GM23338 (cell line): ENCODE results near the gene SH3GL2. TPM values are rescaled to one million over a fixed set of nuclear protein-coding genes. Genes with fewer than 3 reads are reported as not detected.

Experiments
- ATAC-seq: fragments of 200-7000 bp; cut with Tn5 transposase; 3 replicates; pipeline ENCODE4 v1.9.1; 2020
- DNase-seq: peaks from one replicate; pipeline ENCODE4 v3.0.0-alpha.2; 2015; ENCODE audit warnings: low spot score
- H2AFZ ChIP-seq: fragments of 200-600 bp; sonication (generic); 2 replicates; pipeline ENCODE4 v1.8.0; 2016; ENCODE audit warnings: antibody characterized with exemption, mild to moderate bottlenecking, moderate library complexity
- H3F3A ChIP-seq: fragments of 200-600 bp; sonication (generic); replicated peaks from 2 replicates; pipeline ENCODE4 v1.8.0; 2017; ENCODE audit warnings: antibody characterized with exemption, mixed run types, low read depth
- H3K27ac ChIP-seq: fragments of 200-600 bp; sonication (generic); 2 replicates; pipeline ENCODE4 v1.6.1; 2016; ENCODE audit warnings: low read depth
- H3K27me3 ChIP-seq: fragments of 200-600 bp; sonication (generic); 2 replicates; pipeline ENCODE4 v1.8.0; 2016; ENCODE audit warnings: mild to moderate bottlenecking, mixed run types, moderate library complexity; ENCODE audit not compliant: insufficient read depth
- H3K36me3 ChIP-seq: fragments of 200-600 bp; sonication (generic); 2 replicates; pipeline ENCODE4 v1.8.0; 2016; ENCODE audit warnings: mild to moderate bottlenecking; ENCODE audit not compliant: insufficient read depth
- H3K4me1 ChIP-seq: fragments of 200-600 bp; sonication (generic); 2 replicates; pipeline ENCODE4 v1.8.0; 2016; ENCODE audit warnings: mild to moderate bottlenecking, moderate library complexity; ENCODE audit not compliant: insufficient read depth
- H3K4me2 ChIP-seq: fragments of 200-600 bp; sonication (generic); 2 replicates; pipeline ENCODE4 v1.7.1; 2017; ENCODE audit warnings: mixed run types
- H3K4me3 ChIP-seq: fragments of 200-600 bp; sonication (generic); 2 replicates; pipeline ENCODE4 v1.6.1; 2016; ENCODE audit warnings: mixed run types
- H3K79me2 ChIP-seq: fragments of 200-600 bp; sonication (generic); replicated peaks from 2 replicates; pipeline ENCODE4 v1.8.0; 2017; ENCODE audit warnings: mild to moderate bottlenecking; ENCODE audit not compliant: insufficient read depth
- H3K9me2 ChIP-seq: fragments of 200-600 bp; sonication (generic); 2 replicates; pipeline ENCODE4 v1.8.0; 2017; ENCODE audit not compliant: insufficient read depth
- H4K20me1 ChIP-seq: fragments of 200-600 bp; sonication (generic); replicated peaks from 2 replicates; pipeline ENCODE4 v1.8.0; 2017; ENCODE audit warnings: mild to moderate bottlenecking; ENCODE audit not compliant: insufficient read depth
- H3K27ac Mint-ChIP-seq: 2 replicates; pipeline ENCODE4 v1.8.0; 2020; ENCODE audit warnings: inconsistent platforms, mild to moderate bottlenecking, moderate library complexity, mixed read lengths
- H3K27me3 Mint-ChIP-seq: 3 replicates; pipeline ENCODE4 v1.8.0; 2022; ENCODE audit warnings: low read depth, mild to moderate bottlenecking, moderate library complexity, mixed read lengths, inconsistent platforms; ENCODE audit not compliant: insufficient read depth, poor library complexity
- H3K36me3 Mint-ChIP-seq: 3 replicates; pipeline ENCODE4 v1.8.0; 2021; ENCODE audit warnings: low read depth, mild to moderate bottlenecking, inconsistent platforms, moderate library complexity, mixed read lengths
- H3K4me1 Mint-ChIP-seq: 3 replicates; pipeline ENCODE4 v1.8.0; 2020; ENCODE audit warnings: mild to moderate bottlenecking, inconsistent platforms, mixed read lengths
- H3K4me3 Mint-ChIP-seq: 3 replicates; pipeline ENCODE4 v1.8.0; 2021; ENCODE audit warnings: moderate library complexity, mild to moderate bottlenecking, inconsistent platforms, mixed read lengths
- H3K9me3 Mint-ChIP-seq: 3 replicates; pipeline ENCODE4 v1.8.0; 2020; ENCODE audit warnings: moderate library complexity, mild to moderate bottlenecking, inconsistent platforms, mixed read lengths
- CREB1 ChIP-seq: fragments of 250-450 bp; sonication (Bioruptor Pico); IDR thresholded peaks from 2 replicates; pipeline ENCODE4 v1.5.0; 2020; ENCODE audit warnings: low read depth, mild to moderate bottlenecking, moderate library complexity
- EZH2 ChIP-seq: fragments of 200-600 bp; sonication (generic); IDR thresholded peaks from one replicate; pipeline ENCODE4 v1.8.0; 2017; ENCODE audit warnings: antibody characterized with exemption, mild to moderate bottlenecking, low read depth; ENCODE audit not compliant: unreplicated experiment
- EZH2phosphoT487 ChIP-seq: fragments of 200-600 bp; sonication (generic); IDR thresholded peaks from one replicate; pipeline ENCODE4 v1.8.1; 2018; ENCODE audit warnings: antibody characterized with exemption; ENCODE audit not compliant: unreplicated experiment
- JUNB ChIP-seq: IDR thresholded peaks from one replicate; pipeline ENCODE4 v1.6.1; 2016; ENCODE audit warnings: antibody characterized with exemption; ENCODE audit not compliant: unreplicated experiment
- NANOG ChIP-seq: IDR thresholded peaks from 2 replicates; pipeline ENCODE4 v1.6.1; 2016; ENCODE audit warnings: antibody characterized with exemption, borderline replicate concordance
- POLR2AphosphoS5 ChIP-seq: IDR thresholded peaks from 2 replicates; pipeline ENCODE4 v1.6.1; 2016; ENCODE audit warnings: antibody characterized with exemption, low read depth
- STAT1 ChIP-seq: IDR thresholded peaks from one replicate; pipeline ENCODE4 v1.6.1; 2016; ENCODE audit warnings: antibody characterized with exemption; ENCODE audit not compliant: unreplicated experiment
- ZNF114 ChIP-seq: fragments of 250-450 bp; sonication (Bioruptor Pico); IDR thresholded peaks from 2 replicates; pipeline ENCODE4 v1.5.0; 2020; ENCODE audit warnings: mild to moderate bottlenecking, moderate library complexity
- ZNF331 ChIP-seq: fragments of 250-450 bp; sonication (Bioruptor Pico); IDR thresholded peaks from 2 replicates; pipeline ENCODE4 v1.5.0; 2020; ENCODE audit warnings: low read depth, mild to moderate bottlenecking, moderate library complexity
- polyA plus RNA-seq: library from polyadenylated mRNA; unstranded; fragments of >200 nt; fragmentation: Nextera tagmentation; extraction: Ambion mirVana; gene quantifications from 2 replicates; pipeline ENCODE4 v1.2.1, GENCODE V29; 2016
- total RNA-seq: library from RNA; depleted of rRNA; stranded (reverse); fragments of >200 nt; shearing (Covaris generic); gene quantifications from 2 replicates; pipeline ENCODE4 v1.2.3, GENCODE V29; 2014
- TF ChIP-seq, protein P1 (sequence below): fragments of 250-450 bp; sonication (Bioruptor Pico); IDR thresholded peaks from 2 replicates; pipeline ENCODE4 v1.5.0; 2020; ENCODE audit warnings: mild to moderate bottlenecking, moderate library complexity
- TF ChIP-seq, protein P2 (sequence below): IDR thresholded peaks from one replicate; pipeline ENCODE4 v1.6.1; 2018; ENCODE audit warnings: antibody characterized with exemption; ENCODE audit not compliant: unreplicated experiment
- TF ChIP-seq, protein P3 (sequence below): IDR thresholded peaks from 2 replicates; pipeline ENCODE4 v1.6.1; 2016; ENCODE audit warnings: antibody characterized with exemption
- TF ChIP-seq, protein P4 (sequence below), 2 experiments: fragments of 200-600 bp in 1 of 2; sonication (generic) in 1 of 2; conservative IDR thresholded peaks; 2 replicates each; pipeline versions ENCODE4 v1.5.1 to v1.6.1; 2016 to 2017; ENCODE audit warnings: antibody characterized with exemption in 2 of 2, low read depth in 2 of 2, mild to moderate bottlenecking in 2 of 2, moderate library complexity in 1 of 2

Gene SH3GL2
- total and polyA plus RNA-seq, 2 experiments from 2014 or later = 5.9 to 8.6 TPM

DNA sequence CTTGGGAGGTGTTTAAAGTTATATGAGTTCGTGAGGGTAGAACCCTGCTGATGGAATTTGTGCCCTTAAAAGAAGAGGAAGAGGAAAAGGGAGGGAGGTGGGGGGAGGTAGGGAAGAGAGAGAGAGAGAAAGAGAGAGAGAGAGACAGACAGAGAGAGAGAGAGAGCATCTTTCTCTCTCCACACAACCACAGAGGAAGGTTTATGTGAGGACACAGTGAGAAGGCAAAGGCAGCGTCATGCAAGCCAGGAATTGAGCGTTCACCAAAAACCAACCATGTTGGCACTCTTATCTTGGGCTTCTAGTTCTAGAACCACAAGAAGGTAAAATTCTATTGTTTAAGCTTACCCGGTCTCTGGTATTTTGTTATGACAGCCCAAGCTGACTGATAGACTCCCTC is 152.4 kb downstream of the SH3GL2 start:
- 0 out of 3 replicates have a peak, but pooled peaks cover 4% of the 10 kb centered on the region for H3K36me3 Mint-ChIP-seq
- Histone ChIP-seq H3K4me2 (no peak overlapping the region), H3K4me1 (no peaks in the 10 kb centered on the region), H3K27me3 (no peaks in the 10 kb centered on the region), H3K79me2 (peaks cover 2% of the 10 kb centered on the region; the same call in 1 of the 2 replicates), H3K36me3 (no peaks in the 10 kb centered on the region), H2AFZ (no peak overlapping the region), H3K27ac (no peak overlapping the region), H3K4me3 (no peak overlapping the region), H4K20me1 (no peaks in the 10 kb centered on the region), H3F3A (no peaks in the 10 kb centered on the region), H3K9me2 (no peaks in the 10 kb centered on the region; the same call in 1 of the 2 replicates)
- H3K4me3 Mint-ChIP-seq = no peak overlapping the region
- peaks cover 6% of the 10 kb centered on the region; the same call in 1 of the 3 replicates for H3K9me3 Mint-ChIP-seq
- TF ChIP-seq, protein P1, sequence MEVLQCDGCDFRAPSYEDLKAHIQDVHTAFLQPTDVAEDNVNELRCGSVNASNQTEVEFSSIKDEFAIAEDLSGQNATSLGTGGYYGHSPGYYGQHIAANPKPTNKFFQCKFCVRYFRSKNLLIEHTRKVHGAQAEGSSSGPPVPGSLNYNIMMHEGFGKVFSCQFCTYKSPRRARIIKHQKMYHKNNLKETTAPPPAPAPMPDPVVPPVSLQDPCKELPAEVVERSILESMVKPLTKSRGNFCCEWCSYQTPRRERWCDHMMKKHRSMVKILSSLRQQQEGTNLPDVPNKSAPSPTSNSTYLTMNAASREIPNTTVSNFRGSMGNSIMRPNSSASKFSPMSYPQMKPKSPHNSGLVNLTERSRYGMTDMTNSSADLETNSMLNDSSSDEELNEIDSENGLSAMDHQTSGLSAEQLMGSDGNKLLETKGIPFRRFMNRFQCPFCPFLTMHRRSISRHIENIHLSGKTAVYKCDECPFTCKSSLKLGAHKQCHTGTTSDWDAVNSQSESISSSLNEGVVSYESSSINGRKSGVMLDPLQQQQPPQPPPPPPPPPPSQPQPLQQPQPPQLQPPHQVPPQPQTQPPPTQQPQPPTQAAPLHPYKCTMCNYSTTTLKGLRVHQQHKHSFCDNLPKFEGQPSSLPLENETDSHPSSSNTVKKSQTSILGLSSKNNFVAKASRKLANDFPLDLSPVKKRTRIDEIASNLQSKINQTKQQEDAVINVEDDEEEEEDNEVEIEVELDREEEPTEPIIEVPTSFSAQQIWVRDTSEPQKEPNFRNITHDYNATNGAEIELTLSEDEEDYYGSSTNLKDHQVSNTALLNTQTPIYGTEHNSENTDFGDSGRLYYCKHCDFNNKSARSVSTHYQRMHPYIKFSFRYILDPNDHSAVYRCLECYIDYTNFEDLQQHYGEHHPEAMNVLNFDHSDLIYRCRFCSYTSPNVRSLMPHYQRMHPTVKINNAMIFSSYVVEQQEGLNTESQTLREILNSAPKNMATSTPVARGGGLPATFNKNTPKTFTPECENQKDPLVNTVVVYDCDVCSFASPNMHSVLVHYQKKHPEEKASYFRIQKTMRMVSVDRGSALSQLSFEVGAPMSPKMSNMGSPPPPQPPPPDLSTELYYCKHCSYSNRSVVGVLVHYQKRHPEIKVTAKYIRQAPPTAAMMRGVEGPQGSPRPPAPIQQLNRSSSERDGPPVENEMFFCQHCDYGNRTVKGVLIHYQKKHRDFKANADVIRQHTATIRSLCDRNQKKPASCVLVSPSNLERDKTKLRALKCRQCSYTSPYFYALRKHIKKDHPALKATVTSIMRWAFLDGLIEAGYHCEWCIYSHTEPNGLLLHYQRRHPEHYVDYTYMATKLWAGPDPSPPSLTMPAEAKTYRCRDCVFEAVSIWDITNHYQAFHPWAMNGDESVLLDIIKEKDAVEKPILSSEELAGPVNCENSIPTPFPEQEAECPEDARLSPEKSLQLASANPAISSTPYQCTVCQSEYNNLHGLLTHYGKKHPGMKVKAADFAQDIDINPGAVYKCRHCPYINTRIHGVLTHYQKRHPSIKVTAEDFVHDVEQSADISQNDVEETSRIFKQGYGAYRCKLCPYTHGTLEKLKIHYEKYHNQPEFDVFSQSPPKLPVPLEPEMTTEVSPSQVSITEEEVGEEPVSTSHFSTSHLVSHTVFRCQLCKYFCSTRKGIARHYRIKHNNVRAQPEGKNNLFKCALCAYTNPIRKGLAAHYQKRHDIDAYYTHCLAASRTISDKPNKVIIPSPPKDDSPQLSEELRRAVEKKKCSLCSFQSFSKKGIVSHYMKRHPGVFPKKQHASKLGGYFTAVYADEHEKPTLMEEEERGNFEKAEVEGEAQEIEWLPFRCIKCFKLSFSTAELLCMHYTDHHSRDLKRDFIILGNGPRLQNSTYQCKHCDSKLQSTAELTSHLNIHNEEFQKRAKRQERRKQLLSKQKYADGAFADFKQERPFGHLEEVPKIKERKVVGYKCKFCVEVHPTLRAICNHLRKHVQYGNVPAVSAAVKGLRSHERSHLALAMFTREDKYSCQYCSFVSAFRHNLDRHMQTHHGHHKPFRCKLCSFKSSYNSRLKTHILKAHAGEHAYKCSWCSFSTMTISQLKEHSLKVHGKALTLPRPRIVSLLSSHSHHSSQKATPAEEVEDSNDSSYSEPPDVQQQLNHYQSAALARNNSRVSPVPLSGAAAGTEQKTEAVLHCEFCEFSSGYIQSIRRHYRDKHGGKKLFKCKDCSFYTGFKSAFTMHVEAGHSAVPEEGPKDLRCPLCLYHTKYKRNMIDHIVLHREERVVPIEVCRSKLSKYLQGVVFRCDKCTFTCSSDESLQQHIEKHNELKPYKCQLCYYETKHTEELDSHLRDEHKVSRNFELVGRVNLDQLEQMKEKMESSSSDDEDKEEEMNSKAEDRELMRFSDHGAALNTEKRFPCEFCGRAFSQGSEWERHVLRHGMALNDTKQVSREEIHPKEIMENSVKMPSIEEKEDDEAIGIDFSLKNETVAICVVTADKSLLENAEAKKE (CRISPR knock-in tag) = no peak
- TF ChIP-seq CREB1 (CRISPR knock-in tag) (no peak), ZNF331 (CRISPR knock-in tag) (no peak), JUNB (no peak), ZNF114 (CRISPR knock-in tag) (no peak), NANOG (no peak), STAT1 (no peak), EZH2phosphoT487 (no peak), EZH2 (no peak), POLR2AphosphoS5 (no peak)
- TF ChIP-seq, protein P2, sequence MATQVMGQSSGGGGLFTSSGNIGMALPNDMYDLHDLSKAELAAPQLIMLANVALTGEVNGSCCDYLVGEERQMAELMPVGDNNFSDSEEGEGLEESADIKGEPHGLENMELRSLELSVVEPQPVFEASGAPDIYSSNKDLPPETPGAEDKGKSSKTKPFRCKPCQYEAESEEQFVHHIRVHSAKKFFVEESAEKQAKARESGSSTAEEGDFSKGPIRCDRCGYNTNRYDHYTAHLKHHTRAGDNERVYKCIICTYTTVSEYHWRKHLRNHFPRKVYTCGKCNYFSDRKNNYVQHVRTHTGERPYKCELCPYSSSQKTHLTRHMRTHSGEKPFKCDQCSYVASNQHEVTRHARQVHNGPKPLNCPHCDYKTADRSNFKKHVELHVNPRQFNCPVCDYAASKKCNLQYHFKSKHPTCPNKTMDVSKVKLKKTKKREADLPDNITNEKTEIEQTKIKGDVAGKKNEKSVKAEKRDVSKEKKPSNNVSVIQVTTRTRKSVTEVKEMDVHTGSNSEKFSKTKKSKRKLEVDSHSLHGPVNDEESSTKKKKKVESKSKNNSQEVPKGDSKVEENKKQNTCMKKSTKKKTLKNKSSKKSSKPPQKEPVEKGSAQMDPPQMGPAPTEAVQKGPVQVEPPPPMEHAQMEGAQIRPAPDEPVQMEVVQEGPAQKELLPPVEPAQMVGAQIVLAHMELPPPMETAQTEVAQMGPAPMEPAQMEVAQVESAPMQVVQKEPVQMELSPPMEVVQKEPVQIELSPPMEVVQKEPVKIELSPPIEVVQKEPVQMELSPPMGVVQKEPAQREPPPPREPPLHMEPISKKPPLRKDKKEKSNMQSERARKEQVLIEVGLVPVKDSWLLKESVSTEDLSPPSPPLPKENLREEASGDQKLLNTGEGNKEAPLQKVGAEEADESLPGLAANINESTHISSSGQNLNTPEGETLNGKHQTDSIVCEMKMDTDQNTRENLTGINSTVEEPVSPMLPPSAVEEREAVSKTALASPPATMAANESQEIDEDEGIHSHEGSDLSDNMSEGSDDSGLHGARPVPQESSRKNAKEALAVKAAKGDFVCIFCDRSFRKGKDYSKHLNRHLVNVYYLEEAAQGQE = no peak
- TF ChIP-seq, protein P3, sequence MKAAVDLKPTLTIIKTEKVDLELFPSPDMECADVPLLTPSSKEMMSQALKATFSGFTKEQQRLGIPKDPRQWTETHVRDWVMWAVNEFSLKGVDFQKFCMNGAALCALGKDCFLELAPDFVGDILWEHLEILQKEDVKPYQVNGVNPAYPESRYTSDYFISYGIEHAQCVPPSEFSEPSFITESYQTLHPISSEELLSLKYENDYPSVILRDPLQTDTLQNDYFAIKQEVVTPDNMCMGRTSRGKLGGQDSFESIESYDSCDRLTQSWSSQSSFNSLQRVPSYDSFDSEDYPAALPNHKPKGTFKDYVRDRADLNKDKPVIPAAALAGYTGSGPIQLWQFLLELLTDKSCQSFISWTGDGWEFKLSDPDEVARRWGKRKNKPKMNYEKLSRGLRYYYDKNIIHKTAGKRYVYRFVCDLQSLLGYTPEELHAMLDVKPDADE = no peak
- TF ChIP-seq, protein P4, sequence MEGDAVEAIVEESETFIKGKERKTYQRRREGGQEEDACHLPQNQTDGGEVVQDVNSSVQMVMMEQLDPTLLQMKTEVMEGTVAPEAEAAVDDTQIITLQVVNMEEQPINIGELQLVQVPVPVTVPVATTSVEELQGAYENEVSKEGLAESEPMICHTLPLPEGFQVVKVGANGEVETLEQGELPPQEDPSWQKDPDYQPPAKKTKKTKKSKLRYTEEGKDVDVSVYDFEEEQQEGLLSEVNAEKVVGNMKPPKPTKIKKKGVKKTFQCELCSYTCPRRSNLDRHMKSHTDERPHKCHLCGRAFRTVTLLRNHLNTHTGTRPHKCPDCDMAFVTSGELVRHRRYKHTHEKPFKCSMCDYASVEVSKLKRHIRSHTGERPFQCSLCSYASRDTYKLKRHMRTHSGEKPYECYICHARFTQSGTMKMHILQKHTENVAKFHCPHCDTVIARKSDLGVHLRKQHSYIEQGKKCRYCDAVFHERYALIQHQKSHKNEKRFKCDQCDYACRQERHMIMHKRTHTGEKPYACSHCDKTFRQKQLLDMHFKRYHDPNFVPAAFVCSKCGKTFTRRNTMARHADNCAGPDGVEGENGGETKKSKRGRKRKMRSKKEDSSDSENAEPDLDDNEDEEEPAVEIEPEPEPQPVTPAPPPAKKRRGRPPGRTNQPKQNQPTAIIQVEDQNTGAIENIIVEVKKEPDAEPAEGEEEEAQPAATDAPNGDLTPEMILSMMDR (conservative IDR thresholded peaks at IDR 0.05; ENCODE audit: low read depth in 2 of 2) = no peak
- no peak for DNase-seq
- no peaks in the 10 kb centered on the region for H3K27me3 Mint-ChIP-seq
- ATAC-seq = no peak
- no peak overlapping the region for H3K27ac Mint-ChIP-seq
- peaks cover 3% of the 10 kb centered on the region; the same call in 2 of the 3 replicates for H3K4me1 Mint-ChIP-seq
